Adrenal gland (tissue), 12 donors: ENCODE results near the gene SYT6. TPM values are rescaled to one million over a fixed set of nuclear protein-coding genes. Genes with fewer than 3 reads are reported as not detected.

ENCODE experiments used
- DNase-seq, 7 donors: peaks; one replicate each; pipeline ENCODE4 v3.0.0-alpha.2; 2019 to 2020
- H3K27ac ChIP-seq, 5 donors: fragments of 200-600 bp; sonication (generic) in 4 of 5; 1 replicate in 3 of 5; 2 replicates in 2 of 5; pipeline versions ENCODE4 v1.5.1 to v1.8.0; 2016 to 2020; ENCODE audit warnings: mild to moderate bottlenecking in 1 of 5
- H3K27me3 ChIP-seq: fragments of 200-600 bp; 2 replicates; pipeline ENCODE4 v1.8.0; 2021
- H3K36me3 ChIP-seq, 2 donors: fragments of 200-600 bp; replicated peaks in 1 of 2; 1 replicate in 1 of 2; 2 replicates in 1 of 2; pipeline versions ENCODE4 v1.5.1 to v1.8.0; 2018 to 2022
- H3K4me1 ChIP-seq, 2 donors: fragments of 200-600 bp; replicated peaks in 1 of 2; 1 replicate in 1 of 2; 2 replicates in 1 of 2; pipeline versions ENCODE4 v1.5.1 to v1.8.0; 2018 to 2021
- H3K4me3 ChIP-seq, 4 donors: fragments of 200-600 bp; sonication (generic) in 3 of 4; one replicate each; pipeline ENCODE4 v1.5.1; 2016 to 2018
- H3K9me3 ChIP-seq, 3 donors: fragments of 200-600 bp; sonication (generic) in 1 of 3; replicated peaks in 1 of 3; 1 replicate in 2 of 3; 2 replicates in 1 of 3; pipeline versions ENCODE4 v1.5.1 to v1.8.0; 2016 to 2021
- POLR2A ChIP-seq, 2 donors: fragments of 450-650 bp; IDR thresholded peaks; one replicate each; pipeline ENCODE4 v1.6.1; 2017; ENCODE audit warnings: antibody characterized with exemption in 2 of 2, mild to moderate bottlenecking in 2 of 2, moderate library complexity in 1 of 2
- WGBS, 4 donors: extraction: QIAGEN DNeasy Blood & Tissue Kit in 2 of 4; methylation state at CpG; one replicate each; pipeline versions ENCODE4 v1.1.5 to v1.1.7; 2013 to 2017; 5-methylcytosine and 5-hydroxymethylcytosine counted together
- intact Hi-C, 2 donors: fragments of 100-400 bp; cut with DNase I; formaldehyde crosslinking; loops; one replicate each; pipeline versions ENCODE4 v1.14.1 to v1.15.0; 2022 to 2023
- polyA plus RNA-seq, 3 donors: library from polyadenylated mRNA; stranded (reverse); fragments of 200-250 nt in 2 of 3; fragments of 350-450 nt in 1 of 3; fragmentation: Illumina TruSeq in 1 of 3; extraction: RNeasy Lipid Tissue Mini Kit (QIAGEN cat#74804) in 1 of 3; gene quantifications; one replicate each; pipeline ENCODE4 v1.2.3, GENCODE V29; 2013 to 2014
- total RNA-seq, 9 donors: library from RNA; depleted of rRNA in 4 of 9; stranded (reverse); fragments of >200 nt in 4 of 9; fragments of 120-200 nt in 1 of 9; fragmentation: NEBNext Ultra II Directional in 1 of 9; extraction: Animal tissue kit (Norgen Biotek cat#: 25700) in 1 of 9; gene quantifications; one replicate each; pipeline versions ENCODE4 v1.1.0 to v1.2.4, GENCODE V29; 2013 to 2023
- TF ChIP-seq, protein P1 (sequence below), 6 experiments: fragments of 450-650 bp in 4 of 6; fragments of 200-600 bp in 2 of 6; sonication (generic) in 1 of 6; IDR thresholded peaks; 1 replicate in 5 of 6; 2 replicates in 1 of 6; pipeline versions ENCODE4 v1.5.1 to v1.8.0; 2016 to 2021; ENCODE audit warnings: antibody characterized with exemption in 6 of 6, mild to moderate bottlenecking in 2 of 6, moderate library complexity in 1 of 6
- donor health status: healthy with polysubstance abuse.
- donor health status: Bipolar disorder and iron deficiency.
- donor health status: DM: yes; HTN: yes; CAD: no.
- donor health status: DM: no; HTN: no; CAD: no.
- donor health status: DM: no; HTN: no; CAD: no.
- donor health status: DM: yes; HTN: yes; CAD: no.

Gene SYT6
- total and polyA plus RNA-seq, 12 donors, result 0.06 to 1.1 (median 0.42) TPM; not detected in 3

DNA sequence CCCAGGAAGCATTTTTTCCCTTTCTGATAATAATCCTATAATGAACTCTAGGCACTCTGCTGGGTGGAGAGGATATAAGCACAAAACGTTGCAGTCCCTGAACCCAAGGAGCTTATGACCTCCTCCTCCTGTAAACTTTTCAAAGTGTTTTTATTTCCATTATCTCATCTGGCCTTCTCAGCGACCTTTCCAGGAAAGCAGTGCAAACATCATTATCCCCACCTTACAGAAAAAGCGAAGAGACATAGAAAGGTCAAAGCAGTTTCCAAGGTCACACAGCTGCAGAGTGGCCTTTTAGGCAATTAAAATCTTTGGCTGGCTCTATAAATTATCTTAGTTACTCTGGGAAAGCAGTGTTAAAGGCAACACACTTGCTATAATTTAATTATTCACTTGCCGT is 110.6 kb downstream of the SYT6 start:
- H3K9me3 ChIP-seq, result no peaks in the 10 kb centered on the region
- no peak for TF ChIP-seq POLR2A (IDR thresholded peaks at IDR 0.05)
- TF ChIP-seq, protein P1, sequence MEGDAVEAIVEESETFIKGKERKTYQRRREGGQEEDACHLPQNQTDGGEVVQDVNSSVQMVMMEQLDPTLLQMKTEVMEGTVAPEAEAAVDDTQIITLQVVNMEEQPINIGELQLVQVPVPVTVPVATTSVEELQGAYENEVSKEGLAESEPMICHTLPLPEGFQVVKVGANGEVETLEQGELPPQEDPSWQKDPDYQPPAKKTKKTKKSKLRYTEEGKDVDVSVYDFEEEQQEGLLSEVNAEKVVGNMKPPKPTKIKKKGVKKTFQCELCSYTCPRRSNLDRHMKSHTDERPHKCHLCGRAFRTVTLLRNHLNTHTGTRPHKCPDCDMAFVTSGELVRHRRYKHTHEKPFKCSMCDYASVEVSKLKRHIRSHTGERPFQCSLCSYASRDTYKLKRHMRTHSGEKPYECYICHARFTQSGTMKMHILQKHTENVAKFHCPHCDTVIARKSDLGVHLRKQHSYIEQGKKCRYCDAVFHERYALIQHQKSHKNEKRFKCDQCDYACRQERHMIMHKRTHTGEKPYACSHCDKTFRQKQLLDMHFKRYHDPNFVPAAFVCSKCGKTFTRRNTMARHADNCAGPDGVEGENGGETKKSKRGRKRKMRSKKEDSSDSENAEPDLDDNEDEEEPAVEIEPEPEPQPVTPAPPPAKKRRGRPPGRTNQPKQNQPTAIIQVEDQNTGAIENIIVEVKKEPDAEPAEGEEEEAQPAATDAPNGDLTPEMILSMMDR (IDR thresholded peaks at IDR 0.05), result no peak

DNA sequence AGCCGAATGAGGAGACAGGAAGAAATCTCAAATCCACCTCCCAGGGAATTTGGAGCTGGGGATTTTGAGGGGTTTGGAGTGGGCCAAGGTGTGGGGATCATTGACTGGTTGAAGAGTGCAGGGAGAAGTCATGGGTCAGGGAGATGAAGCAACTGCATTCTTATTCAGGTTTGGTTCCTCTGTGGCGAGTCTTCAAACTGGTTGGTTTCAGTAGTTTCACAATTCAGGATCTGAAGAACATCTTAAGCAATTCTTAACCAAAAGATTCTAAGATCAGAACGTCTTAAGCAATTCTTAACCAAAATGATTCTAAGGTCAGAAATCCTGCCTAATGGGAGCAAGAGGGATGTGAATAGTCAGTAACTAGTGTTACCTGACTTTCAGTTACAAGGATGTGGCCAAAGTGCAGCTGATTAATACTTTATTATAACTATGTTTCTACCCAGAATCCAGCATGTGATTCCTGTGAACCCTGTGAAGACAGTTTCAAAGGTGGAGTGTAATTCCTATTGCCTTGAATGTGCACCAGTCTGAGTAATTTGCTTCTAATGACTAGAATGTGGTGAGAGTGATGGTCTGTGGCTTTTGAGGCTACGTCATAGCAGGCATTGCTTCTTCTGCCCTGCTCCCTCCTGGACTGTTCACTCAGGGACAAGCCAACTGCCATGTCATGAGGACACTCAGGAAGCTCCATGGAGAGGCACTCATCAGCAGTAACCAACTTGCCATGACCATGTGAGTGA is 113.2 kb downstream of the SYT6 start:
- no peak for DNase-seq
- no peak for TF ChIP-seq POLR2A (IDR thresholded peaks at IDR 0.05)
- TF ChIP-seq, protein P1 (IDR thresholded peaks at IDR 0.05), result no peak
- intact Hi-C loops, result no loop called here
- Histone ChIP-seq H3K4me1 (peaks cover 0 to 10% of the 10 kb centered on the region in 2 donors), H3K27me3 (no peaks in the 10 kb centered on the region), H3K9me3 (no peaks in the 10 kb centered on the region), H3K27ac (no peak overlapping the region), H3K36me3 (no peaks in the 10 kb centered on the region), H3K4me3 (no peak overlapping the region)
- 51 to 56% (median 53%) methylated on average over 3 to 4 of the region's 4 CpGs for WGBS, 4 donors

More for the DNA sequence above, 110.6 kb downstream of the SYT6 start:
- no peaks in the 10 kb centered on the region for H3K27me3 ChIP-seq
- DNase-seq, result no peak
- peaks cover 0 to 10% of the 10 kb centered on the region in 2 donors for H3K4me1 ChIP-seq
- WGBS, 4 donors, result 20 to 24% (median 23%) methylated on average over 4 of the region's 4 CpGs
- intact Hi-C loops, result no loop called here
- H3K4me3 ChIP-seq, result no peak overlapping the region
- no peaks in the 10 kb centered on the region for H3K36me3 ChIP-seq
- no peak overlapping the region for H3K27ac ChIP-seq

Other genes with a start within 250 kb of the SYT6 start
- 10 to 100 TPM in 8 of 9 donors, 1 to 10 TPM in 1; 9.8 to 24.7 (median 14.2) TPM for gene AP4B1, start 249.1 kb downstream of the SYT6 start, total RNA-seq
- 10 to 100 TPM; 15.7 to 18.0 (median 16.0) TPM for gene AP4B1, start 249.1 kb downstream of the SYT6 start, polyA plus RNA-seq
- gene DCLRE1B, start 248.5 kb downstream of the SYT6 start, total RNA-seq, result 1 to 10 TPM; 2.9 to 6.1 (median 4.4) TPM
- 1 to 10 TPM; 1.1 to 3.3 (median 1.4) TPM for gene DCLRE1B, start 248.5 kb downstream of the SYT6 start, polyA plus RNA-seq
- gene HIPK1, start 224.5 kb downstream of the SYT6 start, total RNA-seq, result 100 to 1,000 TPM in 1 of 9 donors, 10 to 100 TPM in 8; 26.0 to 102 (median 67.2) TPM
- 10 to 100 TPM; 13.0 to 37.2 (median 13.1) TPM for gene HIPK1, start 224.5 kb downstream of the SYT6 start, polyA plus RNA-seq
- 10 to 100 TPM; 13.6 to 99.6 (median 35.3) TPM for gene OLFML3, start 174.4 kb downstream of the SYT6 start, total RNA-seq
- gene OLFML3, start 174.4 kb downstream of the SYT6 start, polyA plus RNA-seq, result 10 to 100 TPM; 20.7 to 33.4 (median 31.7) TPM